H1 (cell line): ENCODE results near the gene CIROP. TPM values are rescaled to one million over a fixed set of nuclear protein-coding genes. Genes with fewer than 3 reads are reported as not detected.

Experiments
- CTCF ChIA-PET: fragments of 300-600 bp; sonication (Branson Sonifier 250); formaldehyde crosslinking; loops from one replicate; lab custom pipeline; 2021; ENCODE audit not compliant: partially characterized antibody; lab: Charles Lee
- POLR2A ChIA-PET: fragments of 300-600 bp; sonication (Branson Sonifier 250); formaldehyde crosslinking; loops from one replicate; lab custom pipeline; 2021; ENCODE audit warnings: inconsistent platforms; ENCODE audit not compliant: partially characterized antibody; lab: Charles Lee
- DNase-seq, 2 experiments: peaks; one replicate each; pipeline versions ENCODE4 v3.0.0 to v3.0.0-alpha.2; 2010 to 2022; ENCODE audit warnings: low spot score in 2 of 2, low read depth in 1 of 2, mixed read lengths in 1 of 2
- FAIRE-seq: peaks from 2 replicates; lab custom pipeline; 2011; peaks lifted over from hg19 to GRCh38; lab: Jason Lieb, UNC
- H2AFZ ChIP-seq: 2 replicates; pipeline ENCODE4 v1.8.1; 2012; ENCODE audit warnings: low read length, inconsistent platforms
- H2AK5ac ChIP-seq: 2 replicates; pipeline ENCODE4 v1.6.1; 2013; ENCODE audit warnings: low read depth, low read length
- H2BK120ac ChIP-seq: replicated peaks from 2 replicates; pipeline ENCODE3; 2013; ENCODE audit warnings: low read depth, low read length, inconsistent platforms
- H2BK12ac ChIP-seq: 2 replicates; pipeline ENCODE4 v1.6.1; 2013; ENCODE audit warnings: low read depth, low read length
- H2BK15ac ChIP-seq: 2 replicates; pipeline ENCODE4 v1.6.1; 2013; ENCODE audit warnings: low read length
- H2BK20ac ChIP-seq: 2 replicates; pipeline ENCODE4 v1.6.1; 2013; ENCODE audit warnings: low read length
- H2BK5ac ChIP-seq: 2 replicates; pipeline ENCODE4 v1.6.1; 2013; ENCODE audit warnings: low read depth, low read length
- H3K14ac ChIP-seq: 2 replicates; pipeline ENCODE4 v1.6.1; 2013; ENCODE audit warnings: inconsistent platforms; ENCODE audit not compliant: insufficient read length
- H3K18ac ChIP-seq: 2 replicates; pipeline ENCODE4 v1.6.1; 2013; ENCODE audit warnings: low read length; ENCODE audit errors: extremely low read depth
- H3K23ac ChIP-seq: 2 replicates; pipeline ENCODE4 v1.6.1; 2013; ENCODE audit warnings: inconsistent platforms; ENCODE audit not compliant: insufficient read length
- H3K23me2 ChIP-seq: 2 replicates; pipeline ENCODE4 v1.6.1; 2013; ENCODE audit warnings: low read depth, low read length
- H3K27ac ChIP-seq: 2 replicates; pipeline ENCODE4 v1.6.1; 2011; ENCODE audit warnings: low read depth, low read length, inconsistent platforms
- H3K27me3 ChIP-seq, 4 experiments: replicated peaks in 1 of 4; 1 replicate in 1 of 4; 2 replicates in 3 of 4; pipeline versions ENCODE4 v1.6.1 to v1.8.1; 2011 to 2013; ENCODE audit warnings: low read length in 3 of 4, mild to moderate bottlenecking in 3 of 4, inconsistent platforms in 2 of 4, mixed read lengths in 2 of 4, moderate library complexity in 1 of 4; ENCODE audit not compliant: control insufficient read depth in 3 of 4, insufficient read depth in 3 of 4; ENCODE audit errors: extremely low read depth in 1 of 4
- H3K36me3 ChIP-seq, 4 experiments: 2 replicates each; pipeline versions ENCODE4 v1.6.1 to v1.8.1; 2011 to 2013; ENCODE audit warnings: mild to moderate bottlenecking in 4 of 4, low read length in 3 of 4, moderate library complexity in 2 of 4, control low read depth in 1 of 4, inconsistent platforms in 1 of 4; ENCODE audit not compliant: insufficient read depth in 4 of 4, control insufficient read depth in 2 of 4
- H3K4ac ChIP-seq: replicated peaks from 2 replicates; pipeline ENCODE3; 2013; ENCODE audit warnings: low read length, low read depth, mixed read lengths, inconsistent platforms; ENCODE audit not compliant: insufficient read length
- H3K4me1 ChIP-seq, 4 experiments: replicated peaks in 1 of 4; 1 replicate in 1 of 4; 2 replicates in 3 of 4; pipeline versions ENCODE4 v1.6.1 to v1.8.1; 2011 to 2013; ENCODE audit warnings: low read length in 3 of 4, inconsistent platforms in 2 of 4, mixed read lengths in 1 of 4; ENCODE audit not compliant: insufficient read depth in 4 of 4, control insufficient read depth in 3 of 4
- H3K4me2 ChIP-seq, 2 experiments: 2 replicates each; pipeline versions ENCODE4 v1.6.1 to v1.8.1; 2011 to 2013; ENCODE audit warnings: low read depth in 2 of 2, low read length in 2 of 2, control low read depth in 1 of 2, inconsistent platforms in 1 of 2, mild to moderate bottlenecking in 1 of 2; ENCODE audit not compliant: insufficient read depth in 1 of 2
- H3K4me3 ChIP-seq, 4 experiments: fragments of 200-600, 300-600 bp in 1 of 4; sonication (generic), shearing (Covaris generic), sonication (Bioruptor Twin) in 1 of 4; 2 replicates each; pipeline versions ENCODE4 v1.5.1 to v1.8.1; 2011 to 2016; ENCODE audit warnings: low read length in 4 of 4, low read depth in 3 of 4, control low read depth in 2 of 4, inconsistent platforms in 2 of 4, mild to moderate bottlenecking in 2 of 4, mixed read lengths in 1 of 4, moderate library complexity in 1 of 4; ENCODE audit not compliant: insufficient read depth in 2 of 4; ENCODE audit errors: extremely low read depth in 1 of 4
- H3K56ac ChIP-seq: replicated peaks from 2 replicates; pipeline ENCODE3; 2013; ENCODE audit warnings: low read depth, mild to moderate bottlenecking, mixed read lengths, low read length, inconsistent platforms; ENCODE audit not compliant: insufficient read length
- H3K79me1 ChIP-seq: 2 replicates; pipeline ENCODE4 v1.6.1; 2013; ENCODE audit warnings: low read depth, low read length, control low read depth
- H3K79me2 ChIP-seq, 2 experiments: 2 replicates each; pipeline versions ENCODE4 v1.6.1 to v1.8.1; 2012 to 2013; ENCODE audit warnings: low read length in 2 of 2, mild to moderate bottlenecking in 2 of 2, inconsistent platforms in 1 of 2; ENCODE audit not compliant: insufficient read depth in 2 of 2, control insufficient read depth in 1 of 2
- H3K9ac ChIP-seq, 4 experiments: replicated peaks in 1 of 4; 1 replicate in 1 of 4; 2 replicates in 3 of 4; pipeline versions ENCODE4 v1.6.1 to v1.8.1; 2011 to 2013; ENCODE audit warnings: low read depth in 3 of 4, low read length in 3 of 4, control low read depth in 2 of 4, mild to moderate bottlenecking in 2 of 4, moderate library complexity in 2 of 4, inconsistent platforms in 1 of 4; ENCODE audit errors: extremely low read depth in 1 of 4
- H3K9me3 ChIP-seq, 2 experiments: 2 replicates each; pipeline versions ENCODE4 v1.6.1 to v1.8.1; 2012 to 2013; ENCODE audit warnings: mild to moderate bottlenecking in 2 of 2, moderate library complexity in 2 of 2, control low read depth in 1 of 2, inconsistent platforms in 1 of 2, low read depth in 1 of 2, low read length in 1 of 2, mixed read lengths in 1 of 2; ENCODE audit not compliant: insufficient read depth in 2 of 2
- H4K20me1 ChIP-seq, 2 experiments: replicated peaks in 1 of 2; 2 replicates each; pipeline versions ENCODE3 to v1.8.1; 2011 to 2013; ENCODE audit warnings: inconsistent platforms in 2 of 2, low read length in 2 of 2, mild to moderate bottlenecking in 1 of 2; ENCODE audit not compliant: insufficient read depth in 2 of 2, control insufficient read depth in 1 of 2
- H4K5ac ChIP-seq: 2 replicates; pipeline ENCODE4 v1.6.1; 2013; ENCODE audit warnings: low read length, low read depth, mixed read lengths, inconsistent platforms; ENCODE audit not compliant: insufficient read length
- H4K8ac ChIP-seq: 2 replicates; pipeline ENCODE4 v1.8.0; 2013; ENCODE audit warnings: mild to moderate bottlenecking, moderate library complexity, low read length, inconsistent platforms; ENCODE audit not compliant: insufficient read depth; ENCODE audit errors: extremely low read depth
- H4K91ac ChIP-seq: replicated peaks from 2 replicates; pipeline ENCODE3; 2013; ENCODE audit warnings: low read length, mixed read lengths, inconsistent platforms; ENCODE audit not compliant: insufficient read length
- BCL11A ChIP-seq, 2 experiments: IDR thresholded peaks; one replicate each; pipeline ENCODE4 v1.6.1; 2011; ENCODE audit warnings: low read depth in 2 of 2, low read length in 2 of 2, mild to moderate bottlenecking in 2 of 2
- CHD1 ChIP-seq: IDR thresholded peaks from 2 replicates; pipeline ENCODE4 v1.6.1; 2012; ENCODE audit warnings: low read depth, low read length, improper control_type of control experiment
- POLR2A ChIP-seq, 2 experiments: IDR thresholded peaks; 1 replicate in 1 of 2; 2 replicates in 1 of 2; pipeline ENCODE4 v1.6.1; 2011; ENCODE audit warnings: low read depth in 2 of 2, low read length in 2 of 2, mild to moderate bottlenecking in 2 of 2; ENCODE audit errors: control extremely low read depth in 1 of 2
- POLR2AphosphoS5 ChIP-seq: IDR thresholded peaks from 2 replicates; pipeline ENCODE4 v1.6.1; 2011; ENCODE audit warnings: low read depth, low read length
- RFX5 ChIP-seq: IDR thresholded peaks from 2 replicates; pipeline ENCODE4 v1.6.1; 2011; ENCODE audit warnings: low read depth, low read length, improper control_type of control experiment, borderline replicate concordance
- RXRA ChIP-seq: IDR thresholded peaks from 2 replicates; pipeline ENCODE4 v1.6.1; 2011; ENCODE audit warnings: low read depth, mild to moderate bottlenecking, low read length, moderate library complexity; ENCODE audit not compliant: insufficient read depth
- SIX5 ChIP-seq: IDR thresholded peaks from 2 replicates; pipeline ENCODE4 v1.6.1; 2011; ENCODE audit warnings: mild to moderate bottlenecking, low read depth, low read length
- SP2 ChIP-seq: IDR thresholded peaks from 2 replicates; pipeline ENCODE4 v1.6.1; 2012; ENCODE audit warnings: mild to moderate bottlenecking, low read length, inconsistent platforms
- WGBS, 2 experiments: shearing (Covaris generic) in 1 of 2; methylation state at CpG; one replicate each; pipeline versions ENCODE4 v1.1.6 to v1.1.7; 2013 to 2015; ENCODE audit warnings: low lambda C conversion rate in 2 of 2, mixed read lengths in 2 of 2, inconsistent platforms in 1 of 2, low coverage in 1 of 2, missing lambda C conversion rate in 1 of 2; ENCODE audit not compliant: insufficient replicate concordance in 2 of 2, insufficient coverage in 1 of 2, insufficient read length in 1 of 2; ENCODE audit errors: extremely low coverage in 1 of 2, missing lambda C conversion rate in 1 of 2; 5-methylcytosine and 5-hydroxymethylcytosine counted together
- polyA plus RNA-seq, 7 experiments: library from polyadenylated mRNA; depleted of rRNA in 3 of 7; stranded (reverse) in 5 of 7; unstranded in 2 of 7; fragments of >200 nt in 5 of 7; fragments of 200-250 nt in 2 of 7; gene quantifications; 1 replicate in 5 of 7; 2 replicates in 1 of 7; 4 replicates in 1 of 7; pipeline versions ENCODE4 v1.2.1 to v1.2.3, GENCODE V29; 2011 to 2013; ENCODE audit warnings: missing spikeins in 2 of 7, mixed read lengths in 2 of 7
- total RNA-seq: library from RNA; stranded (reverse); fragmentation: NEBNext Ultra II Directional; extraction: Animal tissue kit (Norgen Biotek cat#: 25700); gene quantifications from 2 replicates; pipeline ENCODE4 v1.2.1, GENCODE V29; 2021

The CIROP gene
- total and polyA plus RNA-seq, 2 of the 8 experiments (the other 6 are each of a cell fraction or from before 2014, with no cell fraction given) = 0.06 TPM; not detected in 1

GRCh38 chr14:23113431-23114119 is 8.8 kb upstream of the CIROP start:
- DNase-seq (no peak), FAIRE-seq (no peak)
- H3K36me3 ChIP-seq = no peaks in the 10 kb centered on the region
- TF ChIP-seq CHD1 = no peak
- no peak for TF ChIP-seq SP2
- TF ChIP-seq RFX5 = no peak
- no peak for TF ChIP-seq POLR2A (IDR thresholded peaks at IDR 0.05; ENCODE audit: control extremely low read depth in 1 of 2, low read depth in 2 of 2, low read length in 2 of 2)
- TF ChIP-seq SIX5 = no peak
- TF ChIP-seq RXRA = no peak
- TF ChIP-seq BCL11A (IDR thresholded peaks at IDR 0.05; ENCODE audit: low read depth in 2 of 2, low read length in 2 of 2) = no peak
- no peak for TF ChIP-seq POLR2AphosphoS5
- ChIA-PET POLR2A (interaction anchor here (0.7 to 3.1 kb wide), 9 partner anchors 7 to 424 kb away, joined by 3 to 10 read pairs (median 4); no protein-coding TSS in a partner anchor), CTCF (interaction anchor here (1.0 to 3.7 kb wide), 18 partner anchors 7 to 267 kb away, joined by 3 to 22 read pairs (median 5); partner anchors contain the start of genes CDH24, CIROP and PABPN1)
- H3K79me2 ChIP-seq = no peaks in the 10 kb centered on the region
- no peak overlapping the region for H2AK5ac ChIP-seq
- 0 out of 2 replicates have a peak overlapping the region, but pooled peaks have one; percentile 50 for H2BK20ac ChIP-seq
- peak overlapping the region in 1 of 2 experiments; percentile 35; a peak in 1 of 4 replicates for H3K4me2 ChIP-seq
- H3K4me1 ChIP-seq = peaks cover 0 to 14% (median 4%) of the 10 kb centered on the region in 4 experiments; a peak in 6 of 7 replicates
- H2AFZ ChIP-seq = 0 out of 2 replicates have a peak overlapping the region, but pooled peaks have one; percentile 58
- H2BK15ac ChIP-seq = peak overlapping the region; percentile 23; the same call in 1 of the 2 replicates
- no peak overlapping the region for H4K5ac ChIP-seq
- H3K27me3 ChIP-seq = peaks cover 0 to 3% (median 0%) of the 10 kb centered on the region in 4 experiments; a peak in 2 of 7 replicates
- 71% methylated on average over 8 of the region's 10 CpGs; no CpG with 5 or more reads in 1 of the 2 experiments for WGBS, 2 experiments
- no peak overlapping the region for H3K27ac ChIP-seq
- no peak overlapping the region for H4K91ac ChIP-seq
- no peak overlapping the region for H3K14ac ChIP-seq
- H3K23me2 ChIP-seq = no peaks in the 10 kb centered on the region; the same call in 1 of the 2 replicates
- H3K9ac ChIP-seq = 0 out of 7 replicates have a peak overlapping the region, but pooled peaks of 1 of the 4 experiments have one; percentile 30
- no peaks in the 10 kb centered on the region for H3K79me1 ChIP-seq
- no peak overlapping the region for H2BK120ac ChIP-seq
- H3K23ac ChIP-seq = no peak overlapping the region
- no peak overlapping the region for H4K8ac ChIP-seq
- H3K18ac ChIP-seq = peak overlapping the region; percentile 48; the same call in 1 of the 2 replicates
- H3K9me3 ChIP-seq = peaks cover 0 to 3% of the 10 kb centered on the region in 2 experiments; a peak in 2 of 4 replicates
- 0 out of 8 replicates have a peak overlapping the region, but pooled peaks of 1 of the 4 experiments have one; percentile 17 for H3K4me3 ChIP-seq
- 0 out of 2 replicates have a peak overlapping the region, but pooled peaks have one; percentile 57 for H2BK5ac ChIP-seq
- no peak overlapping the region for H3K4ac ChIP-seq
- H4K20me1 ChIP-seq = no peaks in the 10 kb centered on the region
- H3K56ac ChIP-seq = no peak overlapping the region
- 0 out of 2 replicates have a peak overlapping the region, but pooled peaks have one; percentile 20 for H2BK12ac ChIP-seq
